SK-N-SH treated with all-trans-retinoic acid at 6 μM for 48 hours (cell line): ENCODE results near the gene CCL22.

Experiments used
- ATAC-seq: fragments of 200-7000 bp; cut with Tn5 transposase; 3 replicates; pipeline ENCODE4 v1.9.1; 2020; ENCODE audit warnings: mild to moderate bottlenecking, moderate library complexity
- BACH2 ChIP-seq: fragments of 250-450 bp; sonication (Bioruptor Pico); IDR thresholded peaks from 2 replicates; pipeline ENCODE4 v1.9.0; 2021; ENCODE audit warnings: mild to moderate bottlenecking, borderline replicate concordance
- CREB5 ChIP-seq: fragments of 250-450 bp; sonication (Bioruptor Pico); IDR thresholded peaks from 2 replicates; pipeline ENCODE4 v1.5.1; 2020; ENCODE audit warnings: low read depth, mild to moderate bottlenecking, moderate library complexity
- CSDC2 ChIP-seq: fragments of 250-450 bp; sonication (Bioruptor Pico); IDR thresholded peaks from 2 replicates; pipeline ENCODE4 v1.5.0; 2020; ENCODE audit warnings: mild to moderate bottlenecking, moderate library complexity
- CSRNP3 ChIP-seq: fragments of 250-450 bp; sonication (Bioruptor Pico); IDR thresholded peaks from 2 replicates; pipeline ENCODE4 v1.5.1; 2021; ENCODE audit warnings: mild to moderate bottlenecking, moderate library complexity
- ESRRG ChIP-seq: fragments of 250-450 bp; sonication (Bioruptor Pico); IDR thresholded peaks from 2 replicates; pipeline ENCODE4 v1.6.1; 2021; ENCODE audit warnings: mild to moderate bottlenecking
- GLIS3 ChIP-seq: fragments of 250-450 bp; sonication (Bioruptor Pico); IDR thresholded peaks from 2 replicates; pipeline ENCODE4 v1.5.0; 2020; ENCODE audit warnings: mild to moderate bottlenecking, moderate library complexity
- ISL1 ChIP-seq: fragments of 250-450 bp; sonication (Bioruptor Pico); IDR thresholded peaks from 2 replicates; pipeline ENCODE4 v2.1.2; 2022; ENCODE audit warnings: mild to moderate bottlenecking, moderate library complexity
- OSR1 ChIP-seq: fragments of 250-450 bp; sonication (Bioruptor Pico); IDR thresholded peaks from 2 replicates; pipeline ENCODE4 v1.8.0; 2022; ENCODE audit warnings: moderate library complexity, mild to moderate bottlenecking, inconsistent platforms
- PATZ1 ChIP-seq: fragments of 250-450 bp; sonication (Bioruptor Pico); IDR thresholded peaks from 2 replicates; pipeline ENCODE4 v1.8.0; 2020; ENCODE audit warnings: mild to moderate bottlenecking, moderate library complexity, borderline replicate concordance
- POU6F1 ChIP-seq: fragments of 250-450 bp; sonication (Bioruptor Pico); IDR thresholded peaks from 2 replicates; pipeline ENCODE4 v1.8.0; 2021; ENCODE audit warnings: low read depth, mild to moderate bottlenecking, moderate library complexity, borderline replicate concordance
- PPARA ChIP-seq: fragments of 250-450 bp; sonication (Bioruptor Pico); IDR thresholded peaks from 2 replicates; pipeline ENCODE4 v1.5.0; 2020; ENCODE audit warnings: mild to moderate bottlenecking, borderline replicate concordance
- RARB ChIP-seq: fragments of 250-450 bp; sonication (Bioruptor Pico); IDR thresholded peaks from 2 replicates; pipeline ENCODE4 v1.8.0; 2021; ENCODE audit warnings: mild to moderate bottlenecking, moderate library complexity
- SNAI2 ChIP-seq: fragments of 250-450 bp; sonication (Bioruptor Pico); IDR thresholded peaks from 2 replicates; pipeline ENCODE4 v1.5.0; 2020; ENCODE audit warnings: mild to moderate bottlenecking, moderate library complexity
- TOX ChIP-seq: fragments of 250-450 bp; sonication (Bioruptor Pico); IDR thresholded peaks from 2 replicates; pipeline ENCODE4 v1.8.0; 2021; ENCODE audit warnings: mild to moderate bottlenecking, moderate library complexity, borderline replicate concordance
- TSHZ2 ChIP-seq: fragments of 250-450 bp; sonication (Bioruptor Pico); IDR thresholded peaks from 2 replicates; pipeline ENCODE4 v1.5.0; 2020; ENCODE audit warnings: mild to moderate bottlenecking, moderate library complexity
- ZC3H10 ChIP-seq: fragments of 250-450 bp; sonication (Bioruptor Pico); IDR thresholded peaks from 2 replicates; pipeline ENCODE4 v1.5.1; 2021; ENCODE audit warnings: mild to moderate bottlenecking, moderate library complexity
- ZFP30 ChIP-seq: fragments of 450-650 bp; formaldehyde crosslinking; IDR thresholded peaks from 2 replicates; pipeline ENCODE4 v1.5.0; 2022; ENCODE audit warnings: mild to moderate bottlenecking, moderate library complexity
- ZNF565 ChIP-seq: fragments of 450-650 bp; formaldehyde crosslinking; conservative IDR thresholded peaks from 2 replicates; pipeline ENCODE4 v1.5.0; 2020; ENCODE audit warnings: low read depth, mild to moderate bottlenecking, moderate library complexity
- ZNF70 ChIP-seq: fragments of 450-650 bp; formaldehyde crosslinking; IDR thresholded peaks from 2 replicates; pipeline ENCODE4 v1.5.0; 2020; ENCODE audit warnings: mild to moderate bottlenecking, moderate library complexity
- ZNF8 ChIP-seq: fragments of 450-650 bp; formaldehyde crosslinking; IDR thresholded peaks from 2 replicates; pipeline ENCODE4 v1.5.0; 2020; ENCODE audit warnings: mild to moderate bottlenecking, moderate library complexity

CCL22 gene

DNA sequence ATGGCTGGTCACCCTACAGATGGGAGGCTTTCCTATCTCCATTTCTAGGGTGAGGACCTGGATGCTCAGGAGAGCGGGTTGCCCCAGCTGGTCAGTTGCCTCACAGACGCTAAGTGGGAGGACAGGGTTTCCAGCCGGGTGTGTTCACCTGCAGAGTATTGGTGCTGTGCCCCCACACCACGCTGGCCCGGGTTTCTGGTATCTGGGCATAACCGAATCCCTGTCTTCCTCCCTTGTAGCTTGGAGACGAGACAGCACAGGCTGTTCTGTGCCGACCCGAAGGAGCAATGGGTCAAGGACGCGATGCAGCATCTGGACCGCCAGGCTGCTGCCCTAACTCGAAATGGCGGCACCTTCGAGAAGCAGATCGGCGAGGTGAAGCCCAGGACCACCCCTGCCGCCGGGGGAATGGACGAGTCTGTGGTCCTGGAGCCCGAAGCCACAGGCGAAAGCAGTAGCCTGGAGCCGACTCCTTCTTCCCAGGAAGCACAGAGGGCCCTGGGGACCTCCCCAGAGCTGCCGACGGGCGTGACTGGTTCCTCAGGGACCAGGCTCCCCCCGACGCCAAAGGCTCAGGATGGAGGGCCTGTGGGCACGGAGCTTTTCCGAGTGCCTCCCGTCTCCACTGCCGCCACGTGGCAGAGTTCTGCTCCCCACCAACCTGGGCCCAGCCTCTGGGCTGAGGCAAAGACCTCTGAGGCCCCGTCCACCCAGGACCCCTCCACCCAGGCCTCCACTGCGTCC lies 23.4 kb downstream of the CCL22 start:
- ATAC-seq: no peak
- TF ChIP-seq SNAI2 (CRISPR knock-in tag): no peak
- TF ChIP-seq PPARA (CRISPR knock-in tag): no peak
- no peak for TF ChIP-seq RARB (CRISPR knock-in tag)

DNA sequence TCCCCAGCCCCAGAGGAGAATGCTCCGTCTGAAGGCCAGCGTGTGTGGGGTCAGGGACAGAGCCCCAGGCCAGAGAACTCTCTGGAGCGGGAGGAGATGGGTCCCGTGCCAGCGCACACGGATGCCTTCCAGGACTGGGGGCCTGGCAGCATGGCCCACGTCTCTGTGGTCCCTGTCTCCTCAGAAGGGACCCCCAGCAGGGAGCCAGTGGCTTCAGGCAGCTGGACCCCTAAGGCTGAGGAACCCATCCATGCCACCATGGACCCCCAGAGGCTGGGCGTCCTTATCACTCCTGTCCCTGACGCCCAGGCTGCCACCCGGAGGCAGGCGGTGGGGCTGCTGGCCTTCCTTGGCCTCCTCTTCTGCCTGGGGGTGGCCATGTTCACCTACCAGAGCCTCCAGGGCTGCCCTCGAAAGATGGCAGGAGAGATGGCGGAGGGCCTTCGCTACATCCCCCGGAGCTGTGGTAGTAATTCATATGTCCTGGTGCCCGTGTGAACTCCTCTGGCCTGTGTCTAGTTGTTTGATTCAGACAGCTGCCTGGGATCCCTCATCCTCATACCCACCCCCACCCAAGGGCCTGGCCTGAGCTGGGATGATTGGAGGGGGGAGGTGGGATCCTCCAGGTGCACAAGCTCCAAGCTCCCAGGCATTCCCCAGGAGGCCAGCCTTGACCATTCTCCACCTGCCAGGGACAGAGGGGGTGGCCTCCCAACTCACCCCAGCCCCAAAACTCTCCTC lies 24.1 kb downstream of the CCL22 start:
- no peak for ATAC-seq
- TF ChIP-seq GLIS3 (CRISPR knock-in tag) (no peak), BACH2 (CRISPR knock-in tag) (no peak), ZNF70 (CRISPR knock-in tag) (no peak), TOX (CRISPR knock-in tag) (no peak), ZC3H10 (CRISPR knock-in tag) (no peak), CSRNP3 (no peak), TSHZ2 (CRISPR knock-in tag) (no peak)

- ATAC-seq: peak; percentile 94
- TF ChIP-seq TSHZ2 (CRISPR knock-in tag) (no peak), ESRRG (no peak), TOX (CRISPR knock-in tag) (no peak), GLIS3 (CRISPR knock-in tag) (no peak), PATZ1 (CRISPR knock-in tag) (no peak), CSDC2 (CRISPR knock-in tag) (no peak), ZNF8 (no peak), OSR1 (no peak), SNAI2 (CRISPR knock-in tag) (no peak), CSRNP3 (no peak), ZNF70 (CRISPR knock-in tag) (no peak), ZNF565 (CRISPR knock-in tag) (no peak), ZFP30 (no peak), CREB5 (CRISPR knock-in tag) (no peak), PPARA (CRISPR knock-in tag) (no peak), ISL1 (no peak), POU6F1 (CRISPR knock-in tag) (no peak)
Measured at GRCh38 chr16:57383276-57384247, 25.0 kb downstream of the CCL22 start.
